ENCODE results near the gene AHNAK. TPM values are rescaled to one million over a fixed set of nuclear protein-coding genes. Genes with fewer than 3 reads are reported as not detected.
"Not testable (repeated sequence)": the region's sequence is repeated elsewhere in the genome, so short reads cannot be mapped to it uniquely, and the experiment has no call there.

AHNAK gene
- total RNA-seq (100 to 1,000 TPM; 692 to 863 TPM), total RNA-seq (3,420 to 7,652 reads per million in 2 donors)

GRCh38 chr11:62546244-62546928 is at the start of gene AHNAK:
TSS of gene AHNAK (minus strand) at chr11:62546806. CDS start at chr11:62536098, 10,708 bp downstream.
- H3K36me3 Mint-ChIP-seq (ENCODE audit: low read depth) = peaks cover 7% of the 10 kb centered on the region
- peak within 1 kb of the TSS; percentile 98 for H3K4me3 Mint-ChIP-seq
- H3K27ac Mint-ChIP-seq = peak within 1 kb of the TSS; percentile 100
- peaks cover 55% of the 10 kb centered on the region for H3K4me1 Mint-ChIP-seq
- DNase-seq = peak; percentile 61 to 81 (median 63)
- peak; percentile 54 for ATAC-seq
- no peaks in the 10 kb centered on the region for H3K9me3 ChIP-seq (ENCODE audit: control insufficient read depth, low read length, poor library complexity, severe bottlenecking)
- H3K27me3 Mint-ChIP-seq = no peaks in the 10 kb centered on the region

GRCh38 chr11:62595124-62595523 is 48.5 kb upstream of the AHNAK start:
- H3K27me3 Mint-ChIP-seq = no peaks in the 10 kb centered on the region
- peak overlapping the region; percentile 7 for H3K4me3 Mint-ChIP-seq
- peak overlapping the region; percentile 72 for H3K27ac Mint-ChIP-seq
- H3K36me3 Mint-ChIP-seq (ENCODE audit: low read depth) = peaks cover 9% of the 10 kb centered on the region
- ATAC-seq (no peak), DNase-seq (no peak)
- H3K4me1 Mint-ChIP-seq = peaks cover 52% of the 10 kb centered on the region
- no peaks in the 10 kb centered on the region for H3K9me3 ChIP-seq (ENCODE audit: control insufficient read depth, low read length, poor library complexity, severe bottlenecking)

- peak overlapping the region; percentile 74 for H3K4me3 Mint-ChIP-seq
- peak overlapping the region; percentile 95 for H3K27ac Mint-ChIP-seq
- peaks cover 37% of the 10 kb centered on the region for H3K4me1 Mint-ChIP-seq
- no peak for ATAC-seq
- H3K27me3 Mint-ChIP-seq = no peaks in the 10 kb centered on the region
- H3K36me3 Mint-ChIP-seq (ENCODE audit: low read depth) = peaks cover 2% of the 10 kb centered on the region
- H3K9me3 ChIP-seq (ENCODE audit: control insufficient read depth, low read length, poor library complexity, severe bottlenecking) = no peaks in the 10 kb centered on the region
- peak; percentile 45 to 69 (median 56) for DNase-seq
Observed at GRCh38 chr11:62593434-62594044, 46.9 kb upstream of the AHNAK start.

DNA sequence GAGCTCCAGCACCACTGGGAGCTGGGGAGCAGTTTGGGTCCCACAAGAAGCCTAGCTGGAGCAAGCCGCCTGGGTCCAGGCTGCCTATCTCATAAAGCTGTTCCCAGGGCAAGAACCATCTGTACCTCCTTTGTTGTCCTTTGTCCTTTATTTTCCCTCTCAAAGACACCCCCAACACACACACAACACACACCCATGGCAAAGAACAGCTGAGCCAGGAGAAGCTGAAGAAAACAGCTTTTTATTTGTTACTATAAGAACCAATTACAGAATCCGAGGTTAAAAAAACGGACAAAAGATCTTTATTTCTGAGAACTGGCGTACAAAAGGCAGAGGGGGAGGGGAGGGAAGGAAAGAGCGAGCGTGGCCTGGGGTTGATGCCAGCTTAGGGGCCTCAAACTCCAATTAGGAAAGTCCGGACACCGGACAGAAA is 46.4 kb upstream of the AHNAK start:
- H3K27me3 Mint-ChIP-seq = no peaks in the 10 kb centered on the region
- H3K36me3 Mint-ChIP-seq (ENCODE audit: low read depth) = peaks cover 2% of the 10 kb centered on the region
- peak overlapping the region; percentile 95 for H3K27ac Mint-ChIP-seq
- H3K4me1 Mint-ChIP-seq = peaks cover 33% of the 10 kb centered on the region
- H3K4me3 Mint-ChIP-seq = peak overlapping the region; percentile 60
- no peaks in the 10 kb centered on the region for H3K9me3 ChIP-seq (ENCODE audit: control insufficient read depth, low read length, poor library complexity, severe bottlenecking)
- DNase-seq (no peak), ATAC-seq (no peak)

DNA sequence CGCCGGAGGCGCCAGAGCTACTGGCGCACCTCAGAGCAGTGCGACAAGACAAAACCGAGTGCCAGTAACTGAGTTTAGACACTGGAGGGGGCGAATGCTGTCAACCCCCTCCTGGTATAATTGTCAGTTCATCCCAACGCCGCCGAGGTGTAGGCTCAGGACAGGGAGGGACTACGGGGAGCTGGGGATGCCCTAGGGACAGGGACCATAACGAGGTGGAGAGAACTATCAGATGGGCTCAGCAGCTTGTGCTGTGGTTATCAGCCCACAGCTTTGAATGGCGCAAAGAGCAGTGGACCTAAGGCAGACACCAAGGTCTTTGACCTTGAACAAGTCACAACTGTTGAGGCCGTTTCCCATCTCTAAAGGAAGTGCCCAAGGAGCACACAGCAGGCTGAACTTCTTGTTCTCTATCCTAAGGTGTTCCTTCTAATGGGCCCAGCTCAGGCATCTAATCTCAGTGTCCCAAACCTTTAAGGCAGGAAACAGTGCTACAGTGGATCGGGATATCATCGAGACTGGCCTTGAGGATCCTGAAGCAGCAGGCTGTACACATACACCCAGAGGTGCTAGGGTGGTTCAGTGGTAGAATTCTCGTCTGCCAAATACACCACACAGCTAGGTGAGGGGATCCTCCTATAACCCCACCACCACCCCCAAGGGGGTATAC is 45.7 kb upstream of the AHNAK start:
- ATAC-seq = no peak
- Mint-ChIP-seq H3K4me3 (peak overlapping the region; percentile 96), H3K4me1 (peaks cover 31% of the 10 kb centered on the region), H3K36me3 (ENCODE audit: low read depth) (peaks cover 2% of the 10 kb centered on the region), H3K27me3 (no peaks in the 10 kb centered on the region), H3K27ac (peak overlapping the region; percentile 95)
- no peak for DNase-seq
- no peaks in the 10 kb centered on the region for H3K9me3 ChIP-seq (ENCODE audit: control insufficient read depth, low read length, poor library complexity, severe bottlenecking)

GRCh38 chr11:62591448-62592145 is 45.0 kb upstream of the AHNAK start, which contains the start of gene TUT1:
TSS of gene TUT1 (minus strand) at chr11:62591523. CDS start at chr11:62591485, 38 bp downstream.
- peak; percentile 80 to 93 (median 90) for DNase-seq
- H3K9me3 ChIP-seq (ENCODE audit: control insufficient read depth, low read length, poor library complexity, severe bottlenecking) = no peaks in the 10 kb centered on the region
- ATAC-seq = peak; percentile 91
- Mint-ChIP-seq H3K27me3 (no peaks in the 10 kb centered on the region), H3K4me3 (peak within 1 kb of the TSS; percentile 96), H3K27ac (peak within 1 kb of the TSS; percentile 95), H3K36me3 (ENCODE audit: low read depth) (no peaks in the 10 kb centered on the region), H3K4me1 (peaks cover 29% of the 10 kb centered on the region)

DNA sequence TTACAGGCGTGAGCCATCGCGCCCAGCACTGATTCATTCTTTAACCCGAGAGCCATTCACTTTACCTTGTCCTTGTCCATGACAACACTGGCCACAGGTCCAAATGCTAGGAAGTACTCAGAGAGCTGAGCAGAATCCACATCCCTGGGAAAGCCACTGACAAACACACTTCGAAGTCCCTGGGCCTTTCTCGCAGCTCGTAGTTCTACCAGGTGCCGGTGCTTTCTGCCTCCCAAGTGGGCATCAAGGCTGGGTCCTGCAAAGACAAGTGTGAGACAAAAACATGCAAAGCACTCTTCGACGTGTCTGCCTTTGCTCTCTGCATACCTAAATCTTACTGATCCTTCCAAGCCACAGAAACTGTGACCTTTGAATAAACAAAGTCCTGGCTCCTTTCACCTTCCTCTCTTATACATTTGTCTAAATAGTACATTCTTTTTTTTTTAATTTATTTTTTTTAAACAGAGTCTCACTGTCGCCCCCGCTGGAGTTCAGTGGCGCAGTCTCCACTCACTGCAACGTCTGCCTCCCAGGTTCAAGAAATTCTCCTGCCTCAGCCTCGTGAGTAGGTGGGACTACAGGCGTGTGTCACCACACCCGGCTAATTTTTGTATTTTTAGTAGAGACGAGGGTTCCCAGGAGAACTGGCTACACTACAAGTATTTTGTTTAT is 42.5 kb upstream of the AHNAK start:
- H3K36me3 Mint-ChIP-seq (ENCODE audit: low read depth) = no peaks in the 10 kb centered on the region
- no peak overlapping the region for H3K27ac Mint-ChIP-seq
- DNase-seq = no peak
- ATAC-seq = no peak
- no peaks in the 10 kb centered on the region for H3K9me3 ChIP-seq (ENCODE audit: control insufficient read depth, low read length, poor library complexity, severe bottlenecking)
- no peak overlapping the region for H3K4me3 Mint-ChIP-seq
- peaks cover 21% of the 10 kb centered on the region for H3K4me1 Mint-ChIP-seq
- no peaks in the 10 kb centered on the region for H3K27me3 Mint-ChIP-seq

GRCh38 chr11:62585356-62585755 is 38.8 kb upstream of the AHNAK start:
- ATAC-seq; H3K27me3 Mint-ChIP-seq; DNase-seq; H3K9me3 ChIP-seq (ENCODE audit: control insufficient read depth, low read length, poor library complexity, severe bottlenecking); H3K27ac Mint-ChIP-seq; H3K4me1 Mint-ChIP-seq; H3K36me3 Mint-ChIP-seq (ENCODE audit: low read depth); H3K4me3 Mint-ChIP-seq: not testable (repeated sequence)

DNA sequence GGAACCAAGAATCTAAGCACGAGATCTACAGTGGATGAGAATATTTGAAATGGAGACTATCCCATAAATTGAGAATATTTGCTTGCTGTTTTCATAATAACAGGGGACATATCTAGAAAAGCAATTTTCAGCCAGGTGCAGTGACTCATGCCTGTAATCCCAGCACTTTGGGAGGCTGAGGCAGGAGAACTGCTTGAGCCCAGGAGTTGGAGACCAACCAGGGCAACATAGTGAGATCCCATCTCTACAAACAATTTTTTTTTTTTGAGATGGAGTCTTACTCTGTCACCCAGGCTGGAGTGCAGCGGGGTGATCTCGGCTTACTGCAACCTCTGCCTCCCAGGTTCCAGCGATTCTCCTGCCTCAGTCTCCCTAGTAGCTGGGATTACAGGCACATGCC is 35.1 kb upstream of the AHNAK start:
- H3K36me3 Mint-ChIP-seq (ENCODE audit: low read depth); H3K4me3 Mint-ChIP-seq; H3K4me1 Mint-ChIP-seq; H3K9me3 ChIP-seq (ENCODE audit: control insufficient read depth, low read length, poor library complexity, severe bottlenecking); H3K27me3 Mint-ChIP-seq; H3K27ac Mint-ChIP-seq; ATAC-seq; DNase-seq: not testable (repeated sequence)

DNA sequence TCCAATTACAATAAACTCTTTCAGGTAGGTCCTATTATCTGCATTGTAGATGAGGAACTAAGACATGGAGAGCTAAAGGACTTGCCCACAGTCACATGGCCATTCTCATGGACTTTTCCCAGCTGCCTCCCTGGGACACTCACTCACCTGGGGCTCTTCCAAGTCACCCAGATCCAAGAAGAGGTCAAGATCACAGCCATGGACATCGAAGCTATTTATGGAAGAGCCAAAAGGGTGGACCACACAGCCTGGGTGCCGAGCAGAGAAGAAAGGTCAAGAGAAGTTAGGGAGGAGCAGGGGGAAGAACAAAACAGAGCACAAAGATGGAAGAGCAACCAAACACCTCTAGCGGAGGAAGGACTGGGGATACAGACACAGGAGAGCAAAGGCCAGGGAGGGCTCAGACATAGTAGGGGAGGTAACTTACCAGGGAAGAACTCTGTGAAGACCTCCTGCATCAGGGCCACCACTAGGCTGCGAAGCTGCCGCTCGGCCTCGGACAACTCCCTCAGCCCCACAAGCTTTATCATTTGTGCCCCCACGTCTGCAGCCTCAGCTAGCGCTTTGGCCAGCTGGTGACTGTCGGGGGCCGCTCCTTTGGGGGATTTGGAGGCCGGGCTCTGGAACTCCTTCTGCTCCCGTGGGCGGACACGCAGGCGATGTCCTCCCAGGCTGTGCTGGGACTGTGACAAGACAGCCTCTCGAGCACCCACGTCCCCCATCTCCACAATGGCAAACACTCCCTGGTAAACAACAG is 34.5 kb upstream of the AHNAK start:
- peaks cover 6% of the 10 kb centered on the region for H3K36me3 Mint-ChIP-seq (ENCODE audit: low read depth)

GRCh38 chr11:62579252-62579651 is 32.6 kb upstream of the AHNAK start:
- no peaks in the 10 kb centered on the region for H3K9me3 ChIP-seq (ENCODE audit: control insufficient read depth, low read length, poor library complexity, severe bottlenecking)
- ATAC-seq = no peak
- Mint-ChIP-seq H3K4me3 (no peak overlapping the region), H3K27me3 (no peaks in the 10 kb centered on the region), H3K4me1 (peaks cover 11% of the 10 kb centered on the region), H3K36me3 (ENCODE audit: low read depth) (peaks cover 6% of the 10 kb centered on the region), H3K27ac (no peak overlapping the region)
- DNase-seq = no peak

More for the DNA sequence above, 34.5 kb upstream of the AHNAK start:
- no peak overlapping the region for H3K4me3 Mint-ChIP-seq
- H3K27me3 Mint-ChIP-seq = no peaks in the 10 kb centered on the region
- H3K27ac Mint-ChIP-seq = no peak overlapping the region
- ATAC-seq = no peak
- DNase-seq = no peak
- no peaks in the 10 kb centered on the region for H3K9me3 ChIP-seq (ENCODE audit: control insufficient read depth, low read length, poor library complexity, severe bottlenecking)
- peaks cover 2% of the 10 kb centered on the region for H3K4me1 Mint-ChIP-seq

DNA sequence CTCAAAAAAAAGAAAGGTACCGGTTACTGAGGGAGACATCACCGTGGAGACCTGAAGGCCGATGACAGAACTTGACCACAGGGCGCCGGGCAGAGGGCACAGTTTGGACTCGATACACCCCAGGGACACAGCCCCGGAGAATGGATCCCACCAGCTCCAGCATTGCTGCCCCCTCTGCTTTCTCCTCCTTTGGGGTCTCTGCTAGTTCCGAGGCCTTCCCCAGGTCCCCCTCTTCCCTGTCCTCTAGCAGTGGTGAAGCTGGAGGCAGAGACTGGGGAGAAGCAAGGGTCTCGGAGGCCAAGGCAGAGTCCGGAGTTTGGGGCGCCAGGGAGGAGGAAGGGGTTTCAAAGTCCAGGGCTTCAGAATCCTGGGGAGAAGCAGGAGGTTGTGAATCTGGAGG is 31.9 kb upstream of the AHNAK start:
- peaks cover 7% of the 10 kb centered on the region for H3K36me3 Mint-ChIP-seq (ENCODE audit: low read depth)
- ATAC-seq (no peak), DNase-seq (no peak)
- H3K27me3 Mint-ChIP-seq = no peaks in the 10 kb centered on the region
- no peak overlapping the region for H3K27ac Mint-ChIP-seq
- H3K9me3 ChIP-seq (ENCODE audit: control insufficient read depth, low read length, poor library complexity, severe bottlenecking) = no peaks in the 10 kb centered on the region
- peaks cover 17% of the 10 kb centered on the region for H3K4me1 Mint-ChIP-seq
- no peak overlapping the region for H3K4me3 Mint-ChIP-seq

Data from T-helper 17 cell (primary cell).